ENCODE data around the gene MLLT10. TPM values are rescaled to one million over a fixed set of nuclear protein-coding genes. Genes with fewer than 3 reads are reported as not detected.
A peak's percentile ranks its signal among the peaks of the same experiment; 100 is the strongest.

MLLT10 gene
- total and polyA plus RNA-seq, 10 of the 15 experiments (the other 5 are each of a cell fraction or from before 2014, with no cell fraction given), result 8.7 to 61.1 (median 28.5) TPM

DNA sequence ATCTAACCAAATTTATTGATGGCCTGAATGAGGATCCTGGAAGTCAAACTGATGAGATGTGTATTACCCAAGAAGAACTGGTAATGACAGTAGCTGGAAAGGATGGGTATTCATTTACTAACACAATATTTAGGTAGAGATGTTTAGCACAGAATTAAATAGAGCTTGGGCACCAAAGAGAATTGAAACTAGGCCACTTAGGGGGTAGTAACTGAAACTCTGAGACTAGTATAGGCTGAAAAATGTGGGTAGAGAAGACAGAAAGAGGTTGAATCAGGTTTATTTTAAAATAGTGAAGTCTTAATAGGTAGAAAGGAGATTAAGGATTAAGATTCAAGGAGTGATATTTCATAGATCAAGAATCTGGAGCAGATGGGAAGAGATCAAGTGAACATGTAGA, 155.8 kb downstream of the MLLT10 start:
- RAD21 ChIA-PET (ENCODE audit: unreplicated experiment), result interaction anchor here (0.8 to 1.1 kb wide), 2 partner anchors 10 to 171 kb away, joined by 3 read pairs; no protein-coding TSS in a partner anchor
- CTCF ChIA-PET, result interaction anchor here (0.9 to 1.7 kb wide), 6 partner anchors 11 to 42 kb away, joined by 3 to 6 read pairs (median 4); no protein-coding TSS in a partner anchor

More for the DNA sequence above, 155.8 kb downstream of the MLLT10 start:
- Histone ChIP-seq H3K9me3 (replicated peaks; ENCODE audit: control insufficient read depth, insufficient read depth, low read length) (no peaks in the 10 kb centered on the region), H3K36me3 (ENCODE audit: control insufficient read depth in 2 of 2, insufficient read depth in 2 of 2, low read length in 1 of 2) (peaks cover 0 to 4% of the 10 kb centered on the region in 2 experiments; a peak in 1 of 4 replicates), H3K79me2 (ENCODE audit: control insufficient read depth, insufficient read depth, low read length) (no peaks in the 10 kb centered on the region), H3K4me3 (no peak overlapping the region), H3K4me1 (ENCODE audit: control insufficient read depth, insufficient read depth, low read length) (no peaks in the 10 kb centered on the region), H4K20me1 (ENCODE audit: control insufficient read depth, insufficient read depth) (no peaks in the 10 kb centered on the region), H3K9ac (ENCODE audit: control insufficient read depth, insufficient read depth, low read length) (no peak overlapping the region), H2AFZ (ENCODE audit: control insufficient read depth, low read depth, low read length) (no peak overlapping the region), H3K4me2 (ENCODE audit: control insufficient read depth, insufficient read depth) (no peak overlapping the region), H3K27ac (ENCODE audit: control insufficient read depth, insufficient read depth) (no peak overlapping the region), H3K27me3 (replicated peaks in 1 of 2; ENCODE audit: control insufficient read depth in 2 of 2, insufficient read depth in 2 of 2, low read length in 1 of 2) (no peaks in the 10 kb centered on the region)
- intact Hi-C loops (cut with micrococcal nuclease; ENCODE audit: unreplicated experiment), result no loop called here
- in situ Hi-C loops (cut with MboI), result no loop called here
- FAIRE-seq (no peak), ATAC-seq (peak; percentile 79), DNase-seq (ENCODE audit: low read depth, low spot score) (no peak)
- TF ChIP-seq SMC3 (IDR thresholded peaks at IDR 0.05; ENCODE audit: borderline replicate concordance, low read length) (no peak), ZNF207 (IDR thresholded peaks at IDR 0.05; ENCODE audit: borderline replicate concordance) (no peak), EGR1 (IDR thresholded peaks at IDR 0.05; ENCODE audit: borderline replicate concordance in 1 of 2, low read depth in 2 of 2, low read length in 2 of 2) (no peak), SMARCA5 (IDR thresholded peaks at IDR 0.05) (no peak), DPF2 (IDR thresholded peaks at IDR 0.05) (no peak), MEF2B (IDR thresholded peaks at IDR 0.05; ENCODE audit: partially characterized antibody, poor library complexity, severe bottlenecking) (no peak), ATF7 (IDR thresholded peaks at IDR 0.05; ENCODE audit: low read depth) (no peak), SUZ12 (IDR thresholded peaks at IDR 0.05; ENCODE audit: unreplicated experiment) (no peak)
- TF ChIP-seq, protein P1, sequence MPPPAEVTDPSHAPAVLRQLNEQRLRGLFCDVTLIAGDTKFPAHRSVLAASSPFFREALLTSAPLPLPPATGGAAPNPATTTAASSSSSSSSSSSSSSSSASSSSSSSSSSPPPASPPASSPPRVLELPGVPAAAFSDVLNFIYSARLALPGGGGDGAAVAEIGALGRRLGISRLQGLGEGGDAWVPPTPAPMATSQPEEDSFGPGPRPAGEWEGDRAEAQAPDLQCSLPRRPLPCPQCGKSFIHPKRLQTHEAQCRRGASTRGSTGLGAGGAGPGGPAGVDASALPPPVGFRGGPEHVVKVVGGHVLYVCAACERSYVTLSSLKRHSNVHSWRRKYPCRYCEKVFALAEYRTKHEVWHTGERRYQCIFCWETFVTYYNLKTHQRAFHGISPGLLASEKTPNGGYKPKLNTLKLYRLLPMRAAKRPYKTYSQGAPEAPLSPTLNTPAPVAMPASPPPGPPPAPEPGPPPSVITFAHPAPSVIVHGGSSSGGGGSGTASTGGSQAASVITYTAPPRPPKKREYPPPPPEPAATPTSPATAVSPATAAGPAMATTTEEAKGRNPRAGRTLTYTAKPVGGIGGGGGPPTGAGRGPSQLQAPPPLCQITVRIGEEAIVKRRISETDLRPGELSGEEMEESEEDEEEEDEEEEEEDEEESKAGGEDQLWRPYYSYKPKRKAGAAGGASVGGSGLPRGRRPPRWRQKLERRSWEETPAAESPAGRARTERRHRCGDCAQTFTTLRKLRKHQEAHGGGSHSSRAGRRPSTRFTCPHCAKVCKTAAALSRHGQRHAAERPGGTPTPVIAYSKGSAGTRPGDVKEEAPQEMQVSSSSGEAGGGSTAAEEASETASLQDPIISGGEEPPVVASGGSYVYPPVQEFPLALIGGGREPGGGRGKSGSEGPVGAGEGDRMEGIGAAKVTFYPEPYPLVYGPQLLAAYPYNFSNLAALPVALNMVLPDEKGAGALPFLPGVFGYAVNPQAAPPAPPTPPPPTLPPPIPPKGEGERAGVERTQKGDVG (CRISPR knock-in tag; IDR thresholded peaks at IDR 0.05), result no peak
- TF ChIP-seq, protein P2, sequence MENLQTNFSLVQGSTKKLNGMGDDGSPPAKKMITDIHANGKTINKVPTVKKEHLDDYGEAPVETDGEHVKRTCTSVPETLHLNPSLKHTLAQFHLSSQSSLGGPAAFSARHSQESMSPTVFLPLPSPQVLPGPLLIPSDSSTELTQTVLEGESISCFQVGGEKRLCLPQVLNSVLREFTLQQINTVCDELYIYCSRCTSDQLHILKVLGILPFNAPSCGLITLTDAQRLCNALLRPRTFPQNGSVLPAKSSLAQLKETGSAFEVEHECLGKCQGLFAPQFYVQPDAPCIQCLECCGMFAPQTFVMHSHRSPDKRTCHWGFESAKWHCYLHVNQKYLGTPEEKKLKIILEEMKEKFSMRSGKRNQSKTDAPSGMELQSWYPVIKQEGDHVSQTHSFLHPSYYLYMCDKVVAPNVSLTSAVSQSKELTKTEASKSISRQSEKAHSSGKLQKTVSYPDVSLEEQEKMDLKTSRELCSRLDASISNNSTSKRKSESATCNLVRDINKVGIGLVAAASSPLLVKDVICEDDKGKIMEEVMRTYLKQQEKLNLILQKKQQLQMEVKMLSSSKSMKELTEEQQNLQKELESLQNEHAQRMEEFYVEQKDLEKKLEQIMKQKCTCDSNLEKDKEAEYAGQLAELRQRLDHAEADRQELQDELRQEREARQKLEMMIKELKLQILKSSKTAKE (IDR thresholded peaks at IDR 0.05; ENCODE audit: low read depth, poor library complexity, severe bottlenecking), result no peak
- POLR2A ChIA-PET, result no interaction called here
- SMC1A ChIA-PET (ENCODE audit: uncharacterized antibody, unreplicated experiment), result interaction anchor here (0.9 to 1.0 kb wide), 2 partner anchors 197 to 266 kb away, joined by 3 read pairs; no protein-coding TSS in a partner anchor
- no TSS peak for BruUV-seq (replicated peaks)

All from GM12878 (cell line).